GM10266 (cell line): ENCODE results near the gene MREG.
"Not testable (repeated sequence)": the region's sequence is repeated elsewhere in the genome, so short reads cannot be mapped to it uniquely, and the experiment has no call there.

ENCODE experiments used
- DNase-seq: peaks from one replicate; pipeline ENCODE4 v3.0.0; 2012; ENCODE audit errors: extremely low spot score
- CTCF ChIP-seq: IDR thresholded peaks from 2 replicates; pipeline ENCODE4 v1.5.1; 2012; ENCODE audit warnings: mild to moderate bottlenecking, low read depth; ENCODE audit not compliant: control insufficient read depth, insufficient read depth; ENCODE audit errors: missing control alignments

MREG gene

GRCh38 chr2:216002693-216003092 lies 10.7 kb downstream of the MREG start:
- no peak for TF ChIP-seq CTCF
- DNase-seq, result no peak

GRCh38 chr2:216002101-216002678 lies 11.2 kb downstream of the MREG start:
- no peak for TF ChIP-seq CTCF
- no peak for DNase-seq

GRCh38 chr2:216001216-216002100 lies 11.9 kb downstream of the MREG start:
- no peak for TF ChIP-seq CTCF
- no peak for DNase-seq

GRCh38 chr2:215998636-215999035 lies 14.7 kb downstream of the MREG start:
- no peak for DNase-seq
- TF ChIP-seq CTCF, result no peak

- no peak for TF ChIP-seq CTCF
- DNase-seq, result no peak
Observed at GRCh38 chr2:215997219-215997618, 16.1 kb downstream of the MREG start.

- no peak for TF ChIP-seq CTCF
- DNase-seq, result no peak
Observed at GRCh38 chr2:215994911-215995310, 18.4 kb downstream of the MREG start.

- not testable (repeated sequence) for DNase-seq
Observed at GRCh38 chr2:215988556-215989207, 24.7 kb downstream of the MREG start.
